CD4-positive, alpha-beta T cell treated with Interferon gamma for 1 hour (primary cell): ENCODE results near the gene MTERF4.

Experiments used
- DNase-seq: peaks from one replicate; pipeline ENCODE4 v3.0.0-alpha.2; 2020

MTERF4 gene

DNA sequence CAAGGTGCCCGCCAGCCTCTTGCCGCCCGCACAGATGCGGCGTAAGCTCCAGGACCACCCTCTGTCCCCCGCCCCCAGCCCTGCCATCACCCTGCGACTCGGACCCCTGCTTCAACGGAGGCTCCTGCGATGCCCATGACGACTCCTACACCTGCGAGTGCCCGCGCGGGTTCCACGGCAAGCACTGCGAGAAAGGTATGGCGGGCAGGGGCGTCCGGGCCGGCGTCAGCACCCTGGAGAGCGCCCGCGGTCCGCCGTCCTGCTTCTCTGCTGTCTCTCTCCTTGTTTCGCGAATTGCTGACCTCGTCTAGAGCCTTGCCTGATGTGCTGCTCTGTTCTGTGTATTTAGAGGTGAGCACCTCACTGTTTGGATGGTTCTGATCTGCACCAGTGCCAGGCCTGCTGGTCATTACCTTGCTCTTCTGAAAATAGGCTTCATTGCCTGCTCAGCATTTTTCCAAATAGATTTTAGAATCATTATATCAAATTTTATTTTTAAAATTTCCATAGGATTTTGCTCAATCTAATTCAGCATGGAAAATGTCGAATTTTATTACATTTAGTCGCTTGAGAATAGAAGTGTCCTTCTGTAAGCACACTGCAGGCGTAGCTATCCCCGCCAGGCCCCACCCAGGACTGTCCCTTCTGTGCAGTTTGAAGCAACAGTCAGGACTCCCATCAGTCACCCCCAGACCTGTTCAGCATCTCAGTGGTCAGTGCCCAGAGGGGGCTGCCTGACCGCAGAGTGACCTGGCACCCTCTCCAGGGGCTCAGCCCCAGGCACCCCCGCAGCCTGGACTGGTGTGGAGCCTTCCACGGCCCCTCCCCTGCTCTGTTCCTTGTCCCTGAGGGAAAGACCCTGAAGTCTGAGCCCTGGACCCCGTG lies 52.1 kb downstream of the MTERF4 start:
- DNase-seq, result no peak

DNA sequence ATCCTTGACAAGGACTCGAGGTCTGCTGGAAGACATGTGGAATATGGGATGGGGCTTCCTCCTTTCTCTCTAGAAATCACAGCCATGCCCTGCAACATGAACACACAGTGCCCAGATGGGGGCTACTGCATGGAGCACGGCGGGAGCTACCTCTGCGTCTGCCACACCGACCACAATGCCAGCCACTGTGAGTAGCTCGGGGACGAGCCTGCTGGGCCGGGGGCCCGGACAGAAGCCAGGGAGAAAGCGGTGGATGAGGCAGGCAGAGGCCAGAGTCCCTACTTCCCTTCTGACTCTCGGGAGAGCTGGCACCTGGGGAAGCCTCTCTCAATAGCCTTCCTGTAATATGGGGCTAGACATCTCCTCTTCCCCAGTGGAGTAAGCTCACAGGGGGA lies 53.1 kb downstream of the MTERF4 start:
- DNase-seq, result no peak

DNA sequence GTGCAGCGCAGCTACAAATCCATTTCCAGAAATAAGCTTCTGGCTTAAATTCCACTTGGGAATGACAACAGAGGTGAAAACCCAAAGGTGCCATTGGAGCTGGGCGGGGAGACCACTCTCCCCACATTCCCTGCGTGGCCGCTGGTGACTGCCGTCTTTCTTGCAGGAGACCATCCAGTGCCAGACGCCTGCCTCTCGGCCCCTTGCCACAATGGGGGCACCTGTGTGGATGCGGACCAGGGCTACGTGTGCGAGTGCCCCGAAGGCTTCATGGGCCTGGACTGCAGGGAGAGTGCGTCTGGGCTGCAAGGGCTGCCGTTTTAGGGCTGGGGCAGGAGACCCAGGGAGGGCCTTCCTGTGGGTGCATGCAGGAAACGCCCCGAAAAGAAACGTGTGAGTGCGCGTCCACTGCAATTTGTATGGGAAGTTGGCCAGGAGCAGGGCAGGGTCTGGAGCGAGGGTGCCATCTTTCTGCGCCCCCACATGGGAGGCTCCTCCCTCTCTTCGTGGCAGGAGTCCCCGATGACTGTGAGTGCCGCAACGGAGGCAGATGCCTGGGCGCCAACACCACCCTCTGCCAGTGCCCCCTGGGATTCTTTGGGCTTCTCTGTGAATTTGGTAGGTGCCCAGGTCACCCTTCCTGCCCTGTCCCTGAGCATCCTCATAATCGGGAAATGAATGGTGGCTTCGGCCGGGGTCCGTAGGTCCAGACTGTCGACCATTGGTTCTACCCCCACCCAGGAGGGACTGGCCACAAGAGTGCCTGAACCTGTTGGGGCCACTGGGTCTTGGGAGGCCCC lies 53.7 kb downstream of the MTERF4 start:
- no peak for DNase-seq

DNA sequence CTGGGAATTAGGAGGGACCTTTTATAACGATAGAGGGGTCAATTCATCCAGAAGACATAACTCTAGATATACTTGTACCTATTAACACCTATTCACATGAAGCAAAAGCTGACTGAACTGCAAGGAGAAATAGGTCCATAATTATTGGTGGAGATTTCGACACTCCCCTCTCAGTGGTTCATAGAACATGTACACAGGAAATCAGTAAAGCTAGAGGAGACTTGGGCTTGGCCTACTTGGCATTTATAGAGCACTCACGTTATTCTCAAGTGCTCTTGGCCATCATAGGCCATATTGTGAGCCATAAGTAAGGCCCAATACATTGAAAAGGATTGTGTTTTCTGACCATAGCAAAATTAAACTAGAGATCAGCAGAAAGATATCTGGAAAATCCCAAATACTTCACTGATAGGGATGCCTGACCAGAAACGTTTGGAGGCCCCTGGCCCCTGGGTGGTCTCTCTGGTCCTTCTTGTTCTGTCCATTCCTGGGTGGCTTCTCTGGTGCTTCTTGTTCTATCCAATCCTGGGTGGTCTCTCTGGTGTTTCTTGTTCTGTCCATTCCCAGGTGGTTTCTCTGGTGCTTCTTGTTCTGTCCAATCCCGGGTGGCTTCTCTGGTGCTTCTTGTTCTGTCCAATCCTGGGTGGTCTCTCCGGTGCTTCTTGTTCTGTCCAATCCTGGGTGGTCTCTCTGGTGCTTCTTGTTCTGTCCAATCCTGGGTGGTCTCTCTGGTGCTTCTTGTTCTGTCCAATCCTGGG lies 54.7 kb downstream of the MTERF4 start:
- no peak for DNase-seq
